HEK293T (cell line): ENCODE measurements around the gene UCN.

ENCODE experiments used
- BHLHE40 ChIP-seq: fragments of 450-650 bp; IDR thresholded peaks from 2 replicates; pipeline ENCODE4 v1.6.1; 2016; ENCODE audit warnings: mild to moderate bottlenecking, moderate library complexity, borderline replicate concordance
- FOXM1 ChIP-seq: fragments of 450-650 bp; IDR thresholded peaks from 2 replicates; pipeline ENCODE4 v1.6.1; 2017; ENCODE audit warnings: mild to moderate bottlenecking, borderline replicate concordance
- L3MBTL2 ChIP-seq: fragments of 450-650 bp; conservative IDR thresholded peaks from 2 replicates; pipeline ENCODE4 v1.6.1; 2016; ENCODE audit warnings: mild to moderate bottlenecking
- PKNOX1 ChIP-seq: fragments of 450-650 bp; IDR thresholded peaks from 2 replicates; pipeline ENCODE4 v1.6.1; 2016
- SP1 ChIP-seq: fragments of 450-650 bp; IDR thresholded peaks from 2 replicates; pipeline ENCODE4 v1.6.1; 2017

GRCh38 chr2:27304488-27305240, 3.6 kb downstream of the UCN start:
- no peak for TF ChIP-seq FOXM1
- no peak for TF ChIP-seq SP1
- TF ChIP-seq L3MBTL2, result no peak
- no peak for TF ChIP-seq PKNOX1
- no peak for TF ChIP-seq BHLHE40
